ENCODE results near the gene PCDHB14. TPM values are rescaled to one million over a fixed set of nuclear protein-coding genes. Genes with fewer than 3 reads are reported as not detected.
"Not testable (repeated sequence)": the region's sequence is repeated elsewhere in the genome, so short reads cannot be mapped to it uniquely, and the experiment has no call there.

Gene PCDHB14
- total and polyA plus RNA-seq, 2 of the 4 experiments (the other 2 are of a cell fraction), result 0.18 to 0.36 TPM

- H3K56ac ChIP-seq (ENCODE audit: extremely low read depth, insufficient read depth, low read length); H3K36me3 ChIP-seq (ENCODE audit: control insufficient read depth, insufficient read depth, low read length); H2AK9ac ChIP-seq (replicated peaks; ENCODE audit: low read depth, low read length, poor library complexity); H3K4ac ChIP-seq (ENCODE audit: low read depth, low read length); H3K27me3 ChIP-seq (ENCODE audit: control insufficient read depth, insufficient read depth, low read length); dilution Hi-C loops (cut with HindIII; ENCODE audit: low sequenced_read_pairs, unreplicated experiment); H3K27ac ChIP-seq (ENCODE audit: insufficient read depth, low read length); intact Hi-C loops (cut with micrococcal nuclease); H3K14ac ChIP-seq (replicated peaks; ENCODE audit: low read depth, low read length); H3K23ac ChIP-seq (ENCODE audit: low read depth, low read length); POLR2A ChIA-PET (ENCODE audit: unreplicated experiment); H4K5ac ChIP-seq (ENCODE audit: low read depth, low read length); H3K18ac ChIP-seq (ENCODE audit: low read depth, low read length); H2BK15ac ChIP-seq (ENCODE audit: low read depth, low read length); in situ Hi-C loops (cut with MboI; ENCODE audit: low sequenced_read_pairs); H2AFZ ChIP-seq (replicated peaks; ENCODE audit: low read length, poor library complexity); H2BK20ac ChIP-seq (ENCODE audit: low read depth, low read length); H2BK5ac ChIP-seq (ENCODE audit: low read depth, low read length, poor library complexity, severe bottlenecking); H3K9me1 ChIP-seq (ENCODE audit: insufficient read depth, low read length); H3K4me1 ChIP-seq (ENCODE audit: control insufficient read depth, insufficient read depth, low read length); H2AK5ac ChIP-seq (ENCODE audit: low read depth, low read length); H3K79me1 ChIP-seq (ENCODE audit: low read depth in 1 of 2, low read length in 2 of 2); BruUV-seq (replicated peaks); H2BK120ac ChIP-seq (ENCODE audit: low read depth, low read length); H3K9ac ChIP-seq (ENCODE audit: low read depth, low read length); H4K8ac ChIP-seq (ENCODE audit: low read depth in 2 of 2, low read length in 2 of 2); H4K91ac ChIP-seq (ENCODE audit: insufficient read depth, low read depth, low read length); H3K4me2 ChIP-seq (ENCODE audit: low read depth, low read length); H4K20me1 ChIP-seq (ENCODE audit: insufficient read depth, low read length): not testable (repeated sequence)
- peak; percentile 19 for DNase-seq
- H3K4me3 ChIP-seq (ENCODE audit: insufficient read depth, low read depth, low read length), result peak within 1 kb of the TSS; percentile 45; the same call in 1 of the 2 replicates
- WGBS, 2 experiments (ENCODE audit: extremely low coverage in 2 of 2, insufficient read length in 1 of 2), result no CpG with 5 or more reads among the region's 18 CpGs
- CTCF ChIA-PET, result interaction anchor here (0.7 kb wide), 1 partner anchor 11 kb away, joined by 5 read pairs; no protein-coding TSS in a partner anchor
- H3K9me3 ChIP-seq (ENCODE audit: control insufficient read depth, insufficient read depth, low read length), result peaks cover 27% of the 10 kb centered on the region; the same call in 1 of the 2 replicates
- TF ChIP-seq CTCF (conservative IDR thresholded peaks at IDR 0.05; ENCODE audit: low read depth, low read length), result peak; percentile 20; the same call in 1 of the 2 replicates
- peak; percentile 67 for ATAC-seq (ENCODE audit: low read depth)
These were observed 9.3 kb upstream of the PCDHB14 start, which contains the start of gene PCDHB13 for GRCh38 chr5:141213656-141214339. Gene PCDHB13, plus strand, starts transcription at chr5:141213919. Its CDS starts 205 bp downstream, at chr5:141214124.

- H3K36me3 ChIP-seq (ENCODE audit: control insufficient read depth, insufficient read depth, low read length); in situ Hi-C loops (cut with MboI; ENCODE audit: low sequenced_read_pairs); H2BK20ac ChIP-seq (ENCODE audit: low read depth, low read length); ATAC-seq (ENCODE audit: low read depth); POLR2A ChIA-PET (ENCODE audit: unreplicated experiment); H2AK9ac ChIP-seq (replicated peaks; ENCODE audit: low read depth, low read length, poor library complexity); BruUV-seq (replicated peaks); H3K27me3 ChIP-seq (ENCODE audit: control insufficient read depth, insufficient read depth, low read length); H3K4ac ChIP-seq (ENCODE audit: low read depth, low read length); H3K27ac ChIP-seq (ENCODE audit: insufficient read depth, low read length); H4K20me1 ChIP-seq (ENCODE audit: insufficient read depth, low read length); H3K4me2 ChIP-seq (ENCODE audit: low read depth, low read length); H3K79me1 ChIP-seq (ENCODE audit: low read depth in 1 of 2, low read length in 2 of 2); H3K18ac ChIP-seq (ENCODE audit: low read depth, low read length); H3K14ac ChIP-seq (replicated peaks; ENCODE audit: low read depth, low read length); H4K5ac ChIP-seq (ENCODE audit: low read depth, low read length); H4K8ac ChIP-seq (ENCODE audit: low read depth in 2 of 2, low read length in 2 of 2); H2AK5ac ChIP-seq (ENCODE audit: low read depth, low read length); H3K9me1 ChIP-seq (ENCODE audit: insufficient read depth, low read length); H2BK5ac ChIP-seq (ENCODE audit: low read depth, low read length, poor library complexity, severe bottlenecking); H3K56ac ChIP-seq (ENCODE audit: extremely low read depth, insufficient read depth, low read length); H2BK120ac ChIP-seq (ENCODE audit: low read depth, low read length); CTCF ChIA-PET; H3K4me1 ChIP-seq (ENCODE audit: control insufficient read depth, insufficient read depth, low read length); H4K91ac ChIP-seq (ENCODE audit: insufficient read depth, low read depth, low read length); H2BK15ac ChIP-seq (ENCODE audit: low read depth, low read length); H3K23ac ChIP-seq (ENCODE audit: low read depth, low read length); H2AFZ ChIP-seq (replicated peaks; ENCODE audit: low read length, poor library complexity); dilution Hi-C loops (cut with HindIII; ENCODE audit: low sequenced_read_pairs, unreplicated experiment); H3K4me3 ChIP-seq (ENCODE audit: insufficient read depth, low read depth, low read length); intact Hi-C loops (cut with micrococcal nuclease); DNase-seq; H3K9ac ChIP-seq (ENCODE audit: low read depth, low read length): not testable (repeated sequence)
- H3K9me3 ChIP-seq (ENCODE audit: control insufficient read depth, insufficient read depth, low read length), result peaks cover 23% of the 10 kb centered on the region; the same call in 1 of the 2 replicates
- WGBS, 2 experiments (ENCODE audit: extremely low coverage in 2 of 2, insufficient read length in 1 of 2), result no CpG with 5 or more reads among the region's 12 CpGs
These were observed 8.6 kb upstream of the PCDHB14 start for GRCh38 chr5:141214583-141214982.

Measured in IMR-90 (cell line).